Aorta (tissue), 5 donors: ENCODE results near the gene BMP8A. TPM values are rescaled to one million over a fixed set of nuclear protein-coding genes. Genes with fewer than 3 reads are reported as not detected.
A peak's percentile ranks its signal among the peaks of the same experiment; 100 is the strongest.
"Not testable (repeated sequence)": the region's sequence is repeated elsewhere in the genome, so short reads cannot be mapped to it uniquely, and the experiment has no call there.

Source experiments
- ATAC-seq: fragments of 200-7000 bp; cut with Tn5 transposase; one replicate; pipeline ENCODE4 v1.9.1; 2022; ENCODE audit warnings: moderate library complexity; ENCODE audit not compliant: low FRiP score
- DNase-seq, 2 donors: peaks; one replicate each; pipeline ENCODE4 v3.0.0-alpha.2; 2020
- H3K27ac ChIP-seq, 2 donors: one replicate each; pipeline ENCODE4 v1.5.1; 2013; ENCODE audit warnings: low read length in 2 of 2, mild to moderate bottlenecking in 2 of 2, moderate library complexity in 2 of 2, control low read depth in 1 of 2, inconsistent platforms in 1 of 2, low read depth in 1 of 2
- H3K27me3 ChIP-seq, 2 donors: one replicate each; pipeline ENCODE4 v1.6.1; 2013; ENCODE audit warnings: control low read depth in 1 of 2, low read length in 1 of 2, mild to moderate bottlenecking in 1 of 2, moderate library complexity in 1 of 2; ENCODE audit not compliant: insufficient read depth in 2 of 2, control insufficient read depth in 1 of 2
- H3K36me3 ChIP-seq, 2 donors: one replicate each; pipeline ENCODE4 v1.6.1; 2013; ENCODE audit warnings: control low read depth in 1 of 2, low read length in 1 of 2, mild to moderate bottlenecking in 1 of 2; ENCODE audit not compliant: insufficient read depth in 2 of 2, control insufficient read depth in 1 of 2
- H3K4me1 ChIP-seq, 2 donors: one replicate each; pipeline ENCODE4 v1.6.1; 2013; ENCODE audit warnings: low read length in 2 of 2, control low read depth in 1 of 2, mild to moderate bottlenecking in 1 of 2, moderate library complexity in 1 of 2; ENCODE audit not compliant: insufficient read depth in 2 of 2, control insufficient read depth in 1 of 2
- H3K4me3 ChIP-seq, 2 donors: one replicate each; pipeline ENCODE4 v1.5.1; 2013; ENCODE audit warnings: low read length in 2 of 2, control low read depth in 1 of 2, mild to moderate bottlenecking in 1 of 2
- H3K9me3 ChIP-seq: one replicate; pipeline ENCODE4 v1.6.1; 2013; ENCODE audit warnings: mild to moderate bottlenecking, low read length; ENCODE audit not compliant: control insufficient read depth
- WGBS, 2 donors: extraction: QIAGEN DNeasy Blood & Tissue Kit; methylation state at CpG; one replicate each; pipeline ENCODE4 v1.1.7; 2013; 5-methylcytosine and 5-hydroxymethylcytosine counted together
- intact Hi-C, 2 donors: fragments of 100-400 bp; cut with DNase I; formaldehyde crosslinking; loops; one replicate each; pipeline versions ENCODE4 v1.14.2 to v1.15.0; 2022
- long read RNA-seq, 2 donors: library from polyadenylated mRNA; unstranded; transcript quantifications; one replicate each; pipeline ENCODE4 v2.0.0, GENCODE V29; 2020 to 2021
- polyA plus RNA-seq, 2 donors: library from polyadenylated mRNA; stranded (reverse); fragments of 200-250 nt; gene quantifications; one replicate each; pipeline ENCODE4 v1.2.3, GENCODE V29; 2013
- total RNA-seq, 2 donors: library from RNA; stranded (reverse); fragmentation: NEBNext Ultra II Directional; extraction: Animal tissue kit (Norgen Biotek cat#: 25700); gene quantifications; one replicate each; pipeline ENCODE4 v1.2.1, GENCODE V29; 2021
- donor health status: healthy with polysubstance abuse.
- donor health status: Bipolar disorder and iron deficiency.
- donor health status: DM: no; HTN: no; CAD: no.
- donor health status: DM: no; HTN: no; CAD: no.
- donor health status: DM: yes; HTN: yes; CAD: no.

Gene BMP8A
- total RNA-seq, result not detected
- not detected for polyA plus RNA-seq
- long read RNA-seq, donor 1, partial matches to known transcripts, result 0 of 2 reads
- long read RNA-seq, donor 1, other reads (novel, unspliced or antisense), result 2 of 2 reads
- long read RNA-seq, donor 2, result 0 reads

DNA sequence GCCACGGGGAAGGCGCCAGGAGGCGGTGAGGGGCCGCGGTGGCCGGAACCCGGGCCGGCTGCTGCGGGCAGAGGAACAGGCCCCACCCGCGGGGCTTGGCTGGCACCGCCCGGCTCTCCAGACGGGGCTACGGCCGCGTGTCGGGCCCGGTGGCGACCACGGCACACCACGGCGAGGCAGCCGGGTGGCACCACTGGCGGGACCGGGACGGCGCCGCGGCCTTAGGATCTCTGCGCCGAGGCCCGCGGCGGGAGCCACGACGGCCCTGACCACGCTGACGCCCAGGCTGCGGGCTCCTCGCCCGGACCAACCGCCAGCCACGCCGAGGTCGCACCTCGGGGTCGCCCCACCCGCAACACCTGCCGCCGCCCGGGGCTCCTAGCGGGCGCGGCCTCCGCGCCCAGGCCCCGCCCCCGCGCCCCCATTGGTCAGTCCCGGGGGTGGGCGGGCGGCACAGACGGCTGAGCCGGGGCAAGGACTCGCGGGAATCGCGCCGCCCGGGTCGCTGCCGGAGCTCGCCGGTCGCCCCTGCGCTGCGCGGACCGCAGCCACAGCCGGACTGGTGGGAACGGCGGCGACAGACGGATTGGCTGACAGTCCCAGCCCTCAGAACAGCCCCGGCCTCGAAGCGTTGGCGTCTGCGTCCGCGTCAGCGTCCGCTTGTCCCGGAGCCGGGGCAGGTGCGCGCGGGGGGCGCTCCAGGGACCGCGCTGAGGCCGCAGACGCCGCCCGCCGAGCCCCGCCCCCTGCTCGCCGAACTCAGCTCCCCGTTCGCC, at the start of gene BMP8A:
BMP8A (plus strand) TSS at position 491 of the 776 bp plus-strand sequence. CDS start 356 bp downstream, outside the sequence.
- 1% methylated on average over 82 to 112 of the region's 112 CpGs for WGBS, 2 donors
- peaks cover 0 to 5% of the 10 kb centered on the region in 2 donors for H3K36me3 ChIP-seq
- H3K9me3 ChIP-seq, result no peaks in the 10 kb centered on the region
- peak within 1 kb of the TSS; percentile 10 to 13 for H3K4me3 ChIP-seq
- H3K4me1 ChIP-seq, result no peaks in the 10 kb centered on the region
- H3K27ac ChIP-seq, result no peak within 1 kb of the TSS
- intact Hi-C loops, result no loop called here
- H3K27me3 ChIP-seq, result no peaks in the 10 kb centered on the region
- DNase-seq, result peak; percentile 63 to 84
- ATAC-seq, result peak; percentile 70

DNA sequence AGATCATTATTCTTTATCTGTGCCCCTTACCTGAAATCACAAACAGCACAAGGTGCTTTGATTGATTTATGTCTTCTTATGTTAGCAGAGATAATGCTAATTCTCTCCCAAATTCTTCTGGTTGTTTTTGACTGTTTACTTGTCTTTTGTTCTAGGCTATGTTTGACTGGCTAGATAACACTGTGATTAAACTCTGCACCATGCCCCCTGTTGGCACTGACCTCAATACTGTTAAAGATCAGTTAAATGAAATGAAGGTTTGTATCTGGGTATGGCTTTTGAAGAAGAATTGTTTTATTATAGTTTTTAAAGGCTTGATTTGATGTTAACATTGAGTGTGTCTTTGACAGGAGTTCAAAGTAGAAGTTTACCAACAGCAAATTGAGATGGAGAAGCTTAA, 49.6 kb upstream of the BMP8A start:
- no peak for DNase-seq
- Histone ChIP-seq H3K27me3 (no peaks in the 10 kb centered on the region), H3K9me3 (no peaks in the 10 kb centered on the region), H3K27ac (no peak overlapping the region), H3K36me3 (peaks cover 13 to 26% of the 10 kb centered on the region in 2 donors), H3K4me3 (no peak overlapping the region), H3K4me1 (no peaks in the 10 kb centered on the region)
- intact Hi-C loops, result no loop called here
- no peak for ATAC-seq

- no peak for ATAC-seq
- intact Hi-C loops, result no loop called here
- Histone ChIP-seq H3K9me3 (no peaks in the 10 kb centered on the region), H3K36me3 (peaks cover 13 to 31% of the 10 kb centered on the region in 2 donors), H3K27me3 (no peaks in the 10 kb centered on the region), H3K27ac (no peak overlapping the region), H3K4me1 (no peaks in the 10 kb centered on the region), H3K4me3 (no peak overlapping the region)
- no peak for DNase-seq
- 87% methylated on average over 2 of the region's 2 CpGs for WGBS, 2 donors
Observed at GRCh38 chr1:39445573-39445972, 45.9 kb upstream of the BMP8A start.

- Histone ChIP-seq H3K4me1 (no peaks in the 10 kb centered on the region), H3K27me3 (no peaks in the 10 kb centered on the region), H3K4me3 (no peak overlapping the region), H3K36me3 (peaks cover 9 to 28% of the 10 kb centered on the region in 2 donors), H3K9me3 (no peaks in the 10 kb centered on the region), H3K27ac (peak overlapping the region in 1 of 2 donors; percentile 28)
- ATAC-seq (no peak), DNase-seq (no peak)
- intact Hi-C loops, result no loop called here
- 8 to 15% methylated on average over 5 of the region's 5 CpGs for WGBS, 2 donors
Observed at GRCh38 chr1:39446986-39447567, 44.4 kb upstream of the BMP8A start.

GRCh38 chr1:39450041-39450440, 41.4 kb upstream of the BMP8A start:
- H3K9me3 ChIP-seq, intact Hi-C loops, H3K27ac ChIP-seq, DNase-seq, H3K27me3 ChIP-seq, H3K4me1 ChIP-seq, H3K4me3 ChIP-seq, ATAC-seq: not testable (repeated sequence)
- peaks cover 12 to 31% of the 10 kb centered on the region in 2 donors for H3K36me3 ChIP-seq
- 94% methylated on average over 4 of the region's 4 CpGs for WGBS, 2 donors

- H3K36me3 ChIP-seq, result peaks cover 12 to 28% of the 10 kb centered on the region in 2 donors
- 69 to 72% methylated on average over 10 of the region's 10 CpGs for WGBS, 2 donors
- DNase-seq (no peak), ATAC-seq (no peak)
- no peak overlapping the region for H3K27ac ChIP-seq
- no peaks in the 10 kb centered on the region for H3K27me3 ChIP-seq
- intact Hi-C loops, result no loop called here
- no peaks in the 10 kb centered on the region for H3K4me1 ChIP-seq
- H3K4me3 ChIP-seq, result no peak overlapping the region
- no peaks in the 10 kb centered on the region for H3K9me3 ChIP-seq
Observed at GRCh38 chr1:39450956-39451606, 40.4 kb upstream of the BMP8A start.

- no peaks in the 10 kb centered on the region for H3K4me1 ChIP-seq
- ATAC-seq, result no peak
- H3K4me3 ChIP-seq, result no peak overlapping the region
- DNase-seq, result no peak
- intact Hi-C loops, result no loop called here
- no peaks in the 10 kb centered on the region for H3K9me3 ChIP-seq
- WGBS, 2 donors, result 88 to 89% methylated on average over 7 of the region's 7 CpGs
- peaks cover 12 to 33% of the 10 kb centered on the region in 2 donors for H3K36me3 ChIP-seq
- no peaks in the 10 kb centered on the region for H3K27me3 ChIP-seq
- no peak overlapping the region for H3K27ac ChIP-seq
Observed at GRCh38 chr1:39452081-39452480, 39.4 kb upstream of the BMP8A start.

DNA sequence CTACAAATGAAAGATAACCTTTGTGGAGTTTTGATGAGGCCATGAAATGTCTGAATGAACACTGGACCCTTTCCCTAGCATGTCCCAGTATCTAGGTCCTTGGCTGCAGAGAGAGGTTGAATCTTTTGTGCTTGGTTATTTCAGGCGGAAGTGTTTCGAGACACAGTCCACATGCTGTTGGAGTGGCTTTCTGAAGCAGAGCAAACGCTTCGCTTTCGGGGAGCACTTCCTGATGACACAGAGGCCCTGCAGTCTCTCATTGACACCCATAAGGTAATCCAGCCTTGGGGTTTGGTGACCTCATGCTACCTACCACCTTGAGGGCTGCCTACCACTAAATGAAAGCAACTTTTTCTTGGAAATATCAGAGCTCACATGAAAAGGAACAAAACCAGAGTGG, 38.9 kb upstream of the BMP8A start:
- intact Hi-C loops, result no loop called here
- Histone ChIP-seq H3K9me3 (no peaks in the 10 kb centered on the region), H3K4me3 (no peak overlapping the region), H3K4me1 (no peaks in the 10 kb centered on the region), H3K36me3 (peaks cover 15 to 29% of the 10 kb centered on the region in 2 donors), H3K27ac (no peak overlapping the region), H3K27me3 (no peaks in the 10 kb centered on the region)
- ATAC-seq (no peak), DNase-seq (no peak)
- 93 to 94% methylated on average over 5 of the region's 5 CpGs for WGBS, 2 donors
